Lower lobe of right lung (tissue), 2 donors: ENCODE measurements around the gene NISCH. TPM values are rescaled to one million over a fixed set of nuclear protein-coding genes. Genes with fewer than 3 reads are reported as not detected.

Experiments
- ATAC-seq, 2 donors: fragments of 200-7000 bp; cut with Tn5 transposase; one replicate each; pipeline ENCODE4 v1.9.1; 2020 to 2022; ENCODE audit warnings: mild to moderate bottlenecking in 2 of 2, moderate library complexity in 2 of 2
- DNase-seq: peaks from one replicate; pipeline ENCODE4 v3.0.0-alpha.2; 2020
- H3K27ac ChIP-seq: fragments of 200-600 bp; one replicate; pipeline ENCODE4 v1.8.0; 2022
- H3K27me3 ChIP-seq: fragments of 200-600 bp; one replicate; pipeline ENCODE4 v1.8.0; 2022; ENCODE audit warnings: low read depth
- H3K36me3 ChIP-seq: fragments of 200-600 bp; one replicate; pipeline ENCODE4 v1.8.0; 2022; ENCODE audit warnings: mild to moderate bottlenecking
- H3K4me1 ChIP-seq: fragments of 200-600 bp; one replicate; pipeline ENCODE4 v1.8.0; 2022
- H3K4me3 ChIP-seq: fragments of 200-600 bp; one replicate; pipeline ENCODE4 v1.8.0; 2022; ENCODE audit warnings: mild to moderate bottlenecking
- H3K9me3 ChIP-seq: fragments of 200-600 bp; one replicate; pipeline ENCODE4 v1.8.0; 2022
- intact Hi-C: fragments of 100-400 bp; cut with DNase I; formaldehyde crosslinking; loops from one replicate; pipeline ENCODE4 v1.11.0; 2022
- total RNA-seq: library from RNA; stranded (reverse); fragmentation: NEBNext Ultra II Directional; extraction: Animal tissue kit (Norgen Biotek cat#: 25700); gene quantifications from one replicate; pipeline ENCODE4 v1.2.1, GENCODE V29; 2021
- TF ChIP-seq, protein P1 (sequence below): fragments of 200-600 bp; IDR thresholded peaks from one replicate; pipeline ENCODE4 v1.8.0; 2022; ENCODE audit warnings: antibody characterized with exemption, mild to moderate bottlenecking
- donor health status: DM: no; HTN: yes; CAD: no; lungs with severe emphysema.

NISCH gene
- total RNA-seq, 1 donor from 2014 or later, result 90.2 TPM

DNA sequence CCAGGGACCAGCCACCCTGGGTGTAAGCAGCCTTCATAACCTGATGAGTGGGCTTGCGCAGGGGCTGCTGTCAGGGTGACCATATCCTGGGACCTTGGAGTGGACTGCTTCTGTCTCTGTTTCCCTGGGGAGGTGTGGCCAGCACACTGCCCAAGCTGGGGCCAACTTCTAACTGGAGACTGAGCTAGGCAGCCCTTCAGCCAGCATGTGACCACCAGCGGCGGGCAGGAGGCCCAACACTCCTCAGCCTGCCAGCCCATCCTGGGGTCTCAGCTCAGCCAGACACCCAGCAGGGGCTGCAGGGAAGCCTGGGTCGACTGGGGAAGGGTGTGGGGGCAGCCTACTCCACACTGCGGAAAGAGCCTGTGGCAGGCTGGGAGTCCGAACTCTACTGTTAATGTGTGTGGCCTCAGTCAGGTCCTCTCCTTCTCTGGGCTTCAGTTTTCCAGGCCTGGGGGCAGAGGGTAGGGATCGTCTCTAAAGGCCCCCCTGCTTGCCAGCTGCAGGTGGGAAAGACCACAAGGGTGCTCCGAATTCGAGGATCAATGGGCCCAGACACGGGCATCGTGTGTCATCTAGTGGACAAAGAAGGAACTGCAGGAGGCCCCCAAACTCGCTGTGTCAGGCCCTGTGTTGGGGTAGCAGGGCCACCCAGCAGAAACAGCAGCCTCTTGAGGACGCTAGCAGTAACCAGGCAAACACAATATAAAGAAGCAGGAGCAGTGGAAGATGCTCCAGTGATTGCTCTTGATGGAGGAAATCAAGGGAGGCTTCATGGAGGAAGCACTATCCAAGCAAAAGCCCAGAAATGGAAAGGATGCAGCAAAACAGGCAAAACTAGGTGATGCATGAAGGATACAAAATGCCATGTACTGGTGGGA lies 8.5 kb upstream of the NISCH start:
- Histone ChIP-seq H3K9me3 (no peaks in the 10 kb centered on the region), H3K27ac (no peak overlapping the region), H3K27me3 (no peaks in the 10 kb centered on the region), H3K4me1 (peaks cover 28% of the 10 kb centered on the region), H3K36me3 (no peaks in the 10 kb centered on the region), H3K4me3 (no peak overlapping the region)
- ATAC-seq (peak; percentile 60 to 61), DNase-seq (peak; percentile 67)
- TF ChIP-seq, protein P1, sequence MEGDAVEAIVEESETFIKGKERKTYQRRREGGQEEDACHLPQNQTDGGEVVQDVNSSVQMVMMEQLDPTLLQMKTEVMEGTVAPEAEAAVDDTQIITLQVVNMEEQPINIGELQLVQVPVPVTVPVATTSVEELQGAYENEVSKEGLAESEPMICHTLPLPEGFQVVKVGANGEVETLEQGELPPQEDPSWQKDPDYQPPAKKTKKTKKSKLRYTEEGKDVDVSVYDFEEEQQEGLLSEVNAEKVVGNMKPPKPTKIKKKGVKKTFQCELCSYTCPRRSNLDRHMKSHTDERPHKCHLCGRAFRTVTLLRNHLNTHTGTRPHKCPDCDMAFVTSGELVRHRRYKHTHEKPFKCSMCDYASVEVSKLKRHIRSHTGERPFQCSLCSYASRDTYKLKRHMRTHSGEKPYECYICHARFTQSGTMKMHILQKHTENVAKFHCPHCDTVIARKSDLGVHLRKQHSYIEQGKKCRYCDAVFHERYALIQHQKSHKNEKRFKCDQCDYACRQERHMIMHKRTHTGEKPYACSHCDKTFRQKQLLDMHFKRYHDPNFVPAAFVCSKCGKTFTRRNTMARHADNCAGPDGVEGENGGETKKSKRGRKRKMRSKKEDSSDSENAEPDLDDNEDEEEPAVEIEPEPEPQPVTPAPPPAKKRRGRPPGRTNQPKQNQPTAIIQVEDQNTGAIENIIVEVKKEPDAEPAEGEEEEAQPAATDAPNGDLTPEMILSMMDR, result peak; percentile 100
- intact Hi-C loops, result no loop called here

DNA sequence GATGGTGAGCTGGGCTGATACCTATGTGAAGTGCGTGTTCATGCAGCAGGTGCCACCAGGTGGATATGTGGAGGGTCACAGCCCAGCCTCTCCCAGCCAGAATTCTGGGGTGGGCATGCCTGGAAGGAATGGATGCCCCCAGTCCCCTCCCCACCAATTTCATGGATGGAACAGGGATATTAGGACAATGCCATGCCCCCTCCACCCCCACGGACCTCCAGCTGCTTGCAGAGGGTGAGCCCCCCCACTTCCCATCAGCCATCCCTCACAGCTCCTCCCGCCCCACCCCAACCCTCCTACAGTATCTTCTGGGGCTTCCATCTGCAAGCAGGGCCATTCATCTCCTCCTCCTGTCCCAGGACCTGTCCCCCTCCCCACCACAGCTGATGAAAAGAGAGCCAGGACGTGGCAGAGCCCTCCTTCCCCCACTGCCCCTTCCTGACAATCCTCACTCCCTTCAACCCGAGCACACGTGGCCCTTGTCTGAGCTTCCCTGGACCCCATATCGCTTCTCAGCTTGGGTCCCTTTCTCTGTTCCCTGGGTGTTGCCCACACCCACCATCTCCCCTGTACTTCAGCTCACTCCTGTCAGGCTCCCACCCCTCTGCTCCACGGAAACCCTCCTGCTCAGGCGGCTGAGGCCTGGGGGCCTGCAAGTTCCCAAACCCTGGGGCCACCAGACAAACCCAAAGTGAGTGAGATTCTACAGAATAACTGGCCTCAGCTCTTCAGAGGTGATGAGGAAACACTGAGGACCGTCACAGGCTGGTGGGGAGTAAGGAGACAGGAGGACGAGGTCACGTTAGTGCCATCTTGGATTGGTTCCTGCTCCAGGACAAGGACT lies 7.7 kb upstream of the NISCH start:
- Histone ChIP-seq H3K27ac (no peak overlapping the region), H3K9me3 (no peaks in the 10 kb centered on the region), H3K4me1 (peaks cover 28% of the 10 kb centered on the region), H3K4me3 (no peak overlapping the region), H3K36me3 (no peaks in the 10 kb centered on the region), H3K27me3 (no peaks in the 10 kb centered on the region)
- ATAC-seq (no peak), DNase-seq (no peak)
- TF ChIP-seq, protein P1, result no peak
- intact Hi-C loops, result no loop called here

DNA sequence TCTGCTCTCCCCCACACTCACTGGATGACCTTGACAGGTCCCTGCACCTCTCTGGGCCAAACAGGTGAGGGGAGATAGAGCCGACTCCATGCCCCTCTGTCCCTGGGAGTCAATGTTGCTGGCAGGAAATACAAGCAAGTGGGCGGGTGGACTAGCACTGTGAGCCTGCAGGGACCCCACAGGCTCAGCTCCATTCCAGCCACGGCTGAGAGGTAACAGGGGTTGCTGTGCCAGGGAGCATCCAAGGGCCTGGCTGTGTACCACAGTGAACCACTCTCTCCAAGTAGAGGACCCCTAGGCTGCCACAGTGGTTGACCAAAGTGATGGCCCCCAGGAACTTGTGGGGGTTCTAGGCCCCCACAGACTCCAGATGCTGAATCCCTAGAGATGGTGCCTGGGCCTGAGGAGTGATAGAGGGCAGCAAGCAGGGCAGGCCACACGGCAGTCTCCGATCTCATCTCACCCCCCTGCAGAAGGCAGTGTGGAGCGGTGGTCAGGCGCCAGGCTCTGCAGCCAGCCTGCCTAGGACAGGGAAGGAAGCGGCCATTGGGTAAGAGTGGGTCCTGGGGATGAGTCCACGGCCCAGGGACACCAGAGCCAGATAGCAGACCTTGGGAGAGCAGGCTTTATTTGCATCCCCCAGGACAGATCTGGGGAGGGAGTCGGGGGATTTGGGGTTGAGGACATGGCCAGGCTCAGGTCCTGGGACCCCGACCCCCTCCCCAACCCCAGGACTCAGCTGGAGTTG lies 4.7 kb upstream of the NISCH start:
- H3K27ac ChIP-seq, result peak overlapping the region; percentile 56
- intact Hi-C loops, result no loop called here
- ATAC-seq (no peak), DNase-seq (no peak)
- H3K36me3 ChIP-seq, result no peaks in the 10 kb centered on the region
- peaks cover 36% of the 10 kb centered on the region for H3K4me1 ChIP-seq
- H3K4me3 ChIP-seq, result no peak overlapping the region
- TF ChIP-seq, protein P1, result no peak
- no peaks in the 10 kb centered on the region for H3K27me3 ChIP-seq
- no peaks in the 10 kb centered on the region for H3K9me3 ChIP-seq

DNA sequence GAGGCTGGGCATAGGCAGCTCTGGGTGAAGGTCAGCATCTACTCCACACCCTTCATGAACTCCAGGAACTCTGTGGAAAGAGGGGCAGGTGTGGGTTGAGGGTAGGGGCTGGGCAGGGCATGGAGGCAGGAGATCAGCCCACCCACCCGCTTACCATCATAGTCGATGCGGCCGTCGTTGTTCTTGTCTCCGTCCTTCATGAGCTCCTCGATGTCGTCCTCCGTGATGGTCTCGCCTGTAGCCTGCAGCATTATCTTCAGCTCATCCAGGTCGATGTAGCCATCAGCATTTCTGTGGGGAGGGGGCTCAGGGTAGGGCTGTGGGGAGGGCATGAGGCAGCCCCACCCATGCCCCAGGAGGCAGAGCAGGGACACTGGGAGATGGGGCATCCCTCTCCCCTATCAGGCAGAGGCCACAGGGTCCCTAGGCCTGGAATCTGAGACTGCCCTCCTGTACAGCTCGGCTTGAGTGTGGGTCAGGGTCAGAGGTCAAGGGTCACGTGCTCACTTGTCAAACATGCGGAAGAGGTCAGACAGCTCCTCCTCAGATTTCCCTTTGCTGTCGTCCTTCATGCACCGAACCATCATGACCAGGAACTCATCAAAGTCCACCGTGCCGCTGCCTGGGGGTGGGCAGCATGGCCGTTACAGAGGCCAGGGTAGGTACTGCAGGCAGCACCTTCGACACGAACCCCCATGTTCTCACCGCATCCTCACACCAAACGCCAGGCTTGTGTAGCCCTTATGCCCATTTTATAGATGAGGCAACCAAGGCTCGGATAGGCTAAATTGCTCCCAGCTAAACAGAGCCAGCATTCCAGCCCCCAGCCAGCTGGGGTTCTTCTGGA lies 3.9 kb upstream of the NISCH start:
- DNase-seq, result no peak

More for the DNA sequence above, 3.9 kb upstream of the NISCH start:
- TF ChIP-seq, protein P1, result no peak
- no peaks in the 10 kb centered on the region for H3K9me3 ChIP-seq
- peaks cover 40% of the 10 kb centered on the region for H3K4me1 ChIP-seq
- no peak overlapping the region for H3K27ac ChIP-seq
- no peak for ATAC-seq
- intact Hi-C loops, result no loop called here
- H3K4me3 ChIP-seq, result no peak overlapping the region
- H3K36me3 ChIP-seq, result no peaks in the 10 kb centered on the region
- no peaks in the 10 kb centered on the region for H3K27me3 ChIP-seq
